ENCODE measurements around the gene GPR34. TPM values are rescaled to one million over a fixed set of nuclear protein-coding genes. Genes with fewer than 3 reads are reported as not detected.
"Not testable (repeated sequence)": the region's sequence is repeated elsewhere in the genome, so short reads cannot be mapped to it uniquely, and the experiment has no call there.

GPR34 gene
- total RNA-seq, 1 experiment from 2014 or later: not detected

- DNase-seq (ENCODE audit: low read depth): no peak
Measured at GRCh38 chrX:41692162-41692749, 3.5 kb downstream of the GPR34 start.

GRCh38 chrX:41693024-41693423 is 4.3 kb downstream of the GPR34 start:
- DNase-seq (ENCODE audit: low read depth): no peak

- peak; percentile 0 for DNase-seq (ENCODE audit: low read depth)
Measured at GRCh38 chrX:41695426-41695825, 6.7 kb downstream of the GPR34 start.

GRCh38 chrX:41703574-41704029 is 14.8 kb downstream of the GPR34 start:
- no peak for DNase-seq (ENCODE audit: low read depth)

GRCh38 chrX:41705042-41705441 is 16.3 kb downstream of the GPR34 start:
- DNase-seq (ENCODE audit: low read depth): no peak

GRCh38 chrX:41705680-41706374 is 17.1 kb downstream of the GPR34 start:
- no peak for DNase-seq (ENCODE audit: low read depth)

GRCh38 chrX:41707218-41707617 is 18.4 kb downstream of the GPR34 start:
- no peak for DNase-seq (ENCODE audit: low read depth)

GRCh38 chrX:41708486-41708885 is 19.7 kb downstream of the GPR34 start:
- DNase-seq (ENCODE audit: low read depth): no peak

- DNase-seq (ENCODE audit: low read depth): no peak
Measured at GRCh38 chrX:41711021-41711667, 22.4 kb downstream of the GPR34 start.

GRCh38 chrX:41716222-41716621 is 27.4 kb downstream of the GPR34 start:
- no peak for DNase-seq (ENCODE audit: low read depth)

GRCh38 chrX:41716767-41717473 is 28.1 kb downstream of the GPR34 start:
- DNase-seq (ENCODE audit: low read depth): no peak

- DNase-seq (ENCODE audit: low read depth): peak; percentile 0
Measured at GRCh38 chrX:41718481-41719235, 29.9 kb downstream of the GPR34 start.

- DNase-seq (ENCODE audit: low read depth): not testable (repeated sequence)
Measured at GRCh38 chrX:41719610-41720009, 30.8 kb downstream of the GPR34 start.

GRCh38 chrX:41720125-41720779 is 31.5 kb downstream of the GPR34 start:
- peak; percentile 0 for DNase-seq (ENCODE audit: low read depth)

- no peak for DNase-seq (ENCODE audit: low read depth)
Measured at GRCh38 chrX:41721590-41721989, 32.8 kb downstream of the GPR34 start.

- DNase-seq (ENCODE audit: low read depth): no peak
Measured at GRCh38 chrX:41722214-41722613, 33.4 kb downstream of the GPR34 start.

- no peak for DNase-seq (ENCODE audit: low read depth)
Measured at GRCh38 chrX:41722816-41723618, 34.2 kb downstream of the GPR34 start.

GRCh38 chrX:41723826-41724225 is 35.1 kb downstream of the GPR34 start, which contains the start of gene GPR82:
Gene GPR82 (plus strand): TSS chrX:41724181. CDS start chrX:41727027, 2,846 bp downstream.
- no peak for DNase-seq (ENCODE audit: low read depth)

- DNase-seq (ENCODE audit: low read depth): no peak
Measured at GRCh38 chrX:41728125-41728524, 39.4 kb downstream of the GPR34 start.

- DNase-seq (ENCODE audit: low read depth): no peak
Measured at GRCh38 chrX:41730081-41730480, 41.3 kb downstream of the GPR34 start.

Measured in HT1080 (cell line).